Upper lobe of left lung (tissue), 6 donors: ENCODE data around the gene ECHS1. TPM values are rescaled to one million over a fixed set of nuclear protein-coding genes. Genes with fewer than 3 reads are reported as not detected.

Experiments
- ATAC-seq, 2 donors: fragments of 200-7000 bp; cut with Tn5 transposase; one replicate each; pipeline ENCODE4 v1.9.1; 2022; ENCODE audit warnings: mild to moderate bottlenecking in 2 of 2, moderate library complexity in 2 of 2; ENCODE audit not compliant: low FRiP score in 2 of 2
- DNase-seq, 2 donors: peaks; one replicate each; pipeline ENCODE4 v3.0.0-alpha.2; 2019 to 2020
- H3K27ac ChIP-seq, 4 donors: fragments of 200-600 bp; sonication (generic); one replicate each; pipeline ENCODE4 v1.5.1; 2016 to 2019
- H3K27me3 ChIP-seq, 4 donors: fragments of 200-600 bp; sonication (generic); one replicate each; pipeline ENCODE4 v1.5.1; 2017 to 2019
- H3K36me3 ChIP-seq, 4 donors: fragments of 200-600 bp; sonication (generic); one replicate each; pipeline ENCODE4 v1.5.1; 2016 to 2019
- H3K4me1 ChIP-seq, 4 donors: fragments of 200-600 bp; sonication (generic); one replicate each; pipeline ENCODE4 v1.5.1; 2018 to 2019
- H3K4me3 ChIP-seq, 4 donors: fragments of 200-600 bp; sonication (generic); one replicate each; pipeline ENCODE4 v1.5.1; 2017 to 2019; ENCODE audit warnings: mild to moderate bottlenecking in 2 of 4, moderate library complexity in 1 of 4
- H3K9me3 ChIP-seq, 4 donors: fragments of 200-600 bp; sonication (generic); one replicate each; pipeline ENCODE4 v1.5.1; 2018 to 2019
- EP300 ChIP-seq, 4 donors: sonication (generic); formaldehyde crosslinking; IDR thresholded peaks; one replicate each; pipeline ENCODE4 v1.5.1; 2017; ENCODE audit warnings: antibody characterized with exemption in 4 of 4, control low read depth in 2 of 4
- POLR2A ChIP-seq, 4 donors: fragments of 450-650 bp; IDR thresholded peaks; one replicate each; pipeline ENCODE4 v1.5.1; 2016 to 2017; ENCODE audit warnings: antibody characterized with exemption in 4 of 4, mild to moderate bottlenecking in 2 of 4
- POLR2AphosphoS5 ChIP-seq, 2 donors: sonication (generic); formaldehyde crosslinking; IDR thresholded peaks; one replicate each; pipeline ENCODE4 v1.5.1; 2017; ENCODE audit warnings: antibody characterized with exemption in 2 of 2
- WGBS, 2 donors: methylation state at CpG; one replicate each; pipeline ENCODE4 v1.1.5; 2017 to 2018; 5-methylcytosine and 5-hydroxymethylcytosine counted together
- total RNA-seq, 6 donors: library from RNA; depleted of rRNA in 4 of 6; stranded (reverse); fragments of >200 nt in 4 of 6; gene quantifications; one replicate each; pipeline versions ENCODE4 v1.1.0 to v1.2.1, GENCODE V29; 2016 to 2021
- TF ChIP-seq, protein P1 (sequence below), 6 experiments: fragments of 450-650 bp in 4 of 6; fragments of 200-600 bp in 2 of 6; sonication (generic) in 2 of 6; IDR thresholded peaks; one replicate each; pipeline ENCODE4 v1.5.1; 2016 to 2019; ENCODE audit warnings: antibody characterized with exemption in 6 of 6
- donor health status: DM: no; HTN: no; CAD: no; lungs with moderate emphysema.
- donor health status: DM: no; HTN: yes; CAD: no; lungs with severe emphysema.

Gene ECHS1
- total RNA-seq, 6 donors from 2014 or later, result 32.5 to 69.6 (median 53.2) TPM

DNA sequence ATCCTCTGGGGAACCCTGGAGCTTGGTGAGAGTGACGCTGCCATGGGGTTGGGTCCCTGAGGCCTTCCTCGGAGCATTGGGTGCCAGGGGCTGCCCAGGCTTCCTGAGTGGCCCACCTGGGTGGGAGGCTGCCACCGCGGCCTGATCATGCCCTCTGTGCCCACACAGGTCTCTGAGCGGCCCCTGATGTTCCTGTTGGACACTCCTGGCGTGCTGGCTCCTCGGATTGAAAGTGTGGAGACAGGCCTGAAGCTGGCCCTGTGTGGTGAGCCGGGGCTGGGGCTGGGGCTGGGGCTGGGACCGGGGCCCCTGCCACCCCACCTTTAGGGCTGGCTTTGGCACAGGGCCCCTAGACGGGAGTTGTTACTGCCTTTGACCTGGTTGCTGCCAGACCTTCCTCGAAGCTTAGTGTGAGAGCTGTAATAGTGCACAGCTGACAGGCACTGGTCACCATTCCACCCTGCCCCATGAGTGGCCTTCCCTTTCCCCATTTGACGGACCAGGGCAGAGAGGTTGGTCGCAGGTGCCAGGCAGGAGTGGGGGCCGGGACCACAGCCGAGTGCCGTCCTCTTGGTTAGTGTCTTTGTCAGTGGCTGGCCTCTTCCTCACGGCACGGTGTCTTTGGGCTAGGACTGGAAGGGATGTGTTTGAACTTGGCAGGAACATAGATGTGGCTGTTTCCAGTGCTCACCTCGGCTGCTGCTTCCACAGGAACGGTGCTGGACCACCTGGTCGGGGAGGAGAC is 29.0 kb upstream of the ECHS1 start:
- Histone ChIP-seq H3K27ac (no peak overlapping the region), H3K36me3 (peaks cover 9 to 88% (median 43%) of the 10 kb centered on the region in 4 donors), H3K4me1 (peaks cover 0 to 10% (median 5%) of the 10 kb centered on the region in 4 donors), H3K9me3 (no peaks in the 10 kb centered on the region), H3K27me3 (no peaks in the 10 kb centered on the region), H3K4me3 (no peak overlapping the region)
- 97 to 98% methylated on average over 14 to 20 of the region's 21 CpGs for WGBS, 2 donors
- DNase-seq, result peak in 1 of 2 donors; percentile 62
- ATAC-seq, result peak in 1 of 2 donors; percentile 21
- TF ChIP-seq POLR2A (IDR thresholded peaks at IDR 0.05), result no peak
- TF ChIP-seq POLR2AphosphoS5 (IDR thresholded peaks at IDR 0.05), result no peak
- no peak for TF ChIP-seq EP300 (IDR thresholded peaks at IDR 0.05)
- TF ChIP-seq, protein P1, sequence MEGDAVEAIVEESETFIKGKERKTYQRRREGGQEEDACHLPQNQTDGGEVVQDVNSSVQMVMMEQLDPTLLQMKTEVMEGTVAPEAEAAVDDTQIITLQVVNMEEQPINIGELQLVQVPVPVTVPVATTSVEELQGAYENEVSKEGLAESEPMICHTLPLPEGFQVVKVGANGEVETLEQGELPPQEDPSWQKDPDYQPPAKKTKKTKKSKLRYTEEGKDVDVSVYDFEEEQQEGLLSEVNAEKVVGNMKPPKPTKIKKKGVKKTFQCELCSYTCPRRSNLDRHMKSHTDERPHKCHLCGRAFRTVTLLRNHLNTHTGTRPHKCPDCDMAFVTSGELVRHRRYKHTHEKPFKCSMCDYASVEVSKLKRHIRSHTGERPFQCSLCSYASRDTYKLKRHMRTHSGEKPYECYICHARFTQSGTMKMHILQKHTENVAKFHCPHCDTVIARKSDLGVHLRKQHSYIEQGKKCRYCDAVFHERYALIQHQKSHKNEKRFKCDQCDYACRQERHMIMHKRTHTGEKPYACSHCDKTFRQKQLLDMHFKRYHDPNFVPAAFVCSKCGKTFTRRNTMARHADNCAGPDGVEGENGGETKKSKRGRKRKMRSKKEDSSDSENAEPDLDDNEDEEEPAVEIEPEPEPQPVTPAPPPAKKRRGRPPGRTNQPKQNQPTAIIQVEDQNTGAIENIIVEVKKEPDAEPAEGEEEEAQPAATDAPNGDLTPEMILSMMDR (IDR thresholded peaks at IDR 0.05), result no peak

DNA sequence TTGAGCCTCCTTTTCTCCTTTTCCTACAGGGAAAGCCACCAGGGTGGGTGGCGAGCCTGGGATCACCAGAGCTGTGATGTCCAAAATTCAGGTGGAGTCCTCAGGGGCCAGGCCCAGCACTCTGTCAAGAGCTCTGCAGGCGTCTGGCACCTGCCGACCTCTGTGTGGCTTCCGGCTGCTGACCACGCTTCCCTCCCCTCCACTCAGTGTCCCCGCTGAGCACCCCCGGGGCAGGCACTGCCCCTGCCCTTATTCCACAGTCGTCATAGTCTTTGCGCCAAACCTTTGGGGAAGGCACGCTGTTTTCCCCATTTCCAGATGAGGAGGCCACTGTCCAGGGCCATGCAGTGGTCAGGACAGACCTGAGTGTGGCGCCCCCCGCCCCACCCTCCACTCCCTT is 28.3 kb upstream of the ECHS1 start:
- H3K27ac ChIP-seq, result peak overlapping the region in 3 of 4 donors; percentile 45 to 65 (median 57)
- ATAC-seq, result peak in 1 of 2 donors; percentile 52

DNA sequence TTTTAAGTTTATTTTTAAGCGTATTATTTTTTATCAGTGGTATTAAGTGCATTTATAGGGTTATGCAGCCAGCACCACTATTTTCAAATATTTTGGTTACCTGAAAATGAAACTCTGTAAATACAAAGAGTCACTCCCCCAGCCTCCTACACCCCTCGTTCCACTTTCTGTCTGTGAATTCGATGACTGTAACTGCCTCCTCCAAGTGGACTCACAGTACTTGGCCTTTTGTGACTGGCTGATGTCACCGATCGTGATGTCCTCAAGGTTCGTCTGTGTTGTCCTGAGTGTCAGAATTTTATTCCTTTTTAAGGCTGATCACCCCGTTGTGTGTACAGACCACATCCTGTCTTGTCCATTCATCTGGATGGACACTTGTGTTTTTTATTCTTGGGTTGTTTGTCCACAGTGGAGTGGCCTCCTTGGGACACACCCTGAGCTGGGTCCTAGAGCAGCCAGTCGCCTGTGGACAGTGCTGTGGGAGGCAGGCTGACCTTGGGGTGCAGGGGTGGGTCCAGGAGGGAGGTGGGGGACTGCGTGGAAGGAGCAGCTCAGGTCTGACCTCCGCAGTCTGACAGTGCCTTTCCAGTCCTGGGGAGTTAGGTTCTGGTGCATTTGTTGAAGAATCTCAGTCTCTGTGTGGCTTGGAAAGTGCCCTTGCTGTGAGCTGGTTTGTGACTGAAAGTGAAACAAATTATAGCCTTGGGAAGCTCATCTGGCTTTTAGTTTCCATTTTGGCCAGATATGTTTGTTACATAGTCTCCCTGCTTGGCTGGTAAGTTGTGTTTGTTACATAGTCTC is 27.7 kb upstream of the ECHS1 start:
- peak; percentile 29 to 47 for ATAC-seq
- H3K9me3 ChIP-seq, result no peaks in the 10 kb centered on the region
- no peaks in the 10 kb centered on the region for H3K27me3 ChIP-seq
- peaks cover 0 to 12% (median 5%) of the 10 kb centered on the region in 4 donors for H3K4me1 ChIP-seq
- DNase-seq, result no peak
- H3K27ac ChIP-seq, result peak overlapping the region; percentile 6 to 65 (median 51)
- no peak overlapping the region for H3K4me3 ChIP-seq
- H3K36me3 ChIP-seq, result peaks cover 8 to 88% (median 45%) of the 10 kb centered on the region in 4 donors
- TF ChIP-seq POLR2A (IDR thresholded peaks at IDR 0.05) (no peak), EP300 (IDR thresholded peaks at IDR 0.05) (no peak), POLR2AphosphoS5 (IDR thresholded peaks at IDR 0.05) (no peak)
- TF ChIP-seq, protein P1 (IDR thresholded peaks at IDR 0.05), result no peak
- 69 to 74% methylated on average over 10 of the region's 10 CpGs for WGBS, 2 donors

More for the DNA sequence above, 28.3 kb upstream of the ECHS1 start:
- WGBS, 2 donors, result 97% methylated on average over 9 to 12 of the region's 12 CpGs
- H3K4me1 ChIP-seq, result peaks cover 0 to 10% (median 5%) of the 10 kb centered on the region in 4 donors
- H3K4me3 ChIP-seq, result no peak overlapping the region
- DNase-seq, result peak in 1 of 2 donors; percentile 58
- TF ChIP-seq POLR2AphosphoS5 (IDR thresholded peaks at IDR 0.05) (no peak), POLR2A (IDR thresholded peaks at IDR 0.05) (no peak), EP300 (IDR thresholded peaks at IDR 0.05) (no peak)
- TF ChIP-seq, protein P1 (IDR thresholded peaks at IDR 0.05), result no peak
- H3K9me3 ChIP-seq, result no peaks in the 10 kb centered on the region
- no peaks in the 10 kb centered on the region for H3K27me3 ChIP-seq
- H3K36me3 ChIP-seq, result peaks cover 9 to 88% (median 43%) of the 10 kb centered on the region in 4 donors

DNA sequence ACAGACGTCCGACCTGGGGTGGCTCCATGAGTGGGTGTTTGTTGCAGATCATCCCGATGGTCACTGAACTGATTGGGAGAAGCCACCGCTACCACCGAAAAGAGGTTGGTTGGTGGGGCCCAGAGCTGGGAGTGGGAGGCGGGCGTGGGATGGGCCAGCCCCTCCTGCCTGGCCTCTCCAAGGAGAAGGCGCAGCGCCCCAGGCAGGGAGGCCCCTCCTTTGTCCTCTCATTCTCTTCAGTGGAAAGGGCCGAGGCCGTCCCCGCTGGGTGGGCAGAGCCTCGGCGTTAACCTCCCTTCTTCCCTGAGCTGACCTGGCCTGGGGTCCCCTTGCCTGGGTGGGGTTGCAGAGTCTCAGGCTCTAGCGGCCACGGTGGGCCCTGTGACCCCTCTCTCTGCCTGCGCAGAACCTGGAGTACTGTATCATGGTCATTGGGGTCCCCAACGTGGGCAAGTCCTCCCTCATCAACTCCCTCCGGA is 26.0 kb upstream of the ECHS1 start:
- H3K36me3 ChIP-seq, result peaks cover 6 to 76% (median 41%) of the 10 kb centered on the region in 4 donors
- peak in 1 of 2 donors; percentile 43 for ATAC-seq

DNA sequence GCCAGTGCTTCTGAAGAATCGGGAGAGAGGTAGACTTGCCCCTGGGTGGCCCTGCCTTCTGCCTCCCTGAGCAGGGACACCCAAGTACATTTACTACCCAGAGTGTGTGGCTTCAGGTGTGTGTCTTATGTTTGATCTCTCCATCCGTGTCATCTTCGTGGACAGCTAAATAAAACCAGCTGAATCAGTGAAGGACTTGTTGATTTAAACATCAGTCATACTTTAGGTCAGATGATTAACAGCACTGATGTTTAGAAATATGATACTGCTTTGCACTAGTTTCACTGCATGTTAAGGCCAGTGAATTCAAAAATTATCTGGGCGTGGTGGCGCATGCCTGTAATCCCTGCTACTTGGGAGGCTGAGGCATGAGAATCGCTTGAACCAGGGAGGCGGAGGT is 24.8 kb upstream of the ECHS1 start:
- Histone ChIP-seq H3K27ac (no peak overlapping the region), H3K36me3 (peaks cover 6 to 65% (median 36%) of the 10 kb centered on the region in 4 donors), H3K4me3 (no peak overlapping the region), H3K27me3 (no peaks in the 10 kb centered on the region), H3K4me1 (peaks cover 13 to 34% (median 17%) of the 10 kb centered on the region in 4 donors), H3K9me3 (no peaks in the 10 kb centered on the region)
- DNase-seq (no peak), ATAC-seq (no peak)
- WGBS, 2 donors, result 93 to 96% methylated on average over 7 of the region's 7 CpGs
- TF ChIP-seq EP300 (IDR thresholded peaks at IDR 0.05) (no peak), POLR2A (IDR thresholded peaks at IDR 0.05) (no peak)
- TF ChIP-seq, protein P1 (IDR thresholded peaks at IDR 0.05), result no peak

More for the DNA sequence above, 26.0 kb upstream of the ECHS1 start:
- no peak for DNase-seq
- Histone ChIP-seq H3K9me3 (no peaks in the 10 kb centered on the region), H3K4me3 (no peak overlapping the region), H3K4me1 (peaks cover 9 to 27% (median 14%) of the 10 kb centered on the region in 4 donors), H3K27ac (no peak overlapping the region), H3K27me3 (no peaks in the 10 kb centered on the region)
- no peak for TF ChIP-seq POLR2AphosphoS5 (IDR thresholded peaks at IDR 0.05)
- WGBS, 2 donors, result 93 to 100% methylated on average over 18 to 19 of the region's 19 CpGs
